ENCODE measurements around the gene SLC12A3. TPM values are rescaled to one million over a fixed set of nuclear protein-coding genes. Genes with fewer than 3 reads are reported as not detected.

SLC12A3 gene
- total and polyA plus RNA-seq, 2 of the 8 experiments (the other 6 are each of a cell fraction or from before 2014, with no cell fraction given) = not detected

DNA sequence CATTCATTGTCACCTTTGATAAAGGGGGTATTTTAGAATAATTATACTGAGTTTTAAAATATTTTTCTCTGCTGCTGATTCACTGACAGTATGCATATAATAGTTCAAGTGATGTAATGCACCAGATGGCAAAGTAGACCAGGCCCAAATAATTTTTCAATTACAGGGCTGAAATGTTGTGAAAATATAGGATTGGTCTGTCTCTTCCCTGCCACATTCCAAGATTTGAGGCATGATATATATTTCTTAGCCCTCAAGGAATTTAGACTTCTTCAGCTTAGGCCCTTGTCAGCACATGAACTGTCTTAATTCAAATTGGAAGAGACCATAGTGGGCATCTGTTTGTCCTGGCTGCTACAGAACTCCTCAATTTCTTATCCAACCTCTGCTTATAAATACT, 39.2 kb upstream of the SLC12A3 start:
- no peak overlapping the region for H3K9ac ChIP-seq (replicated peaks in 1 of 4; ENCODE audit: extremely low read depth in 1 of 4, low read depth in 3 of 4, low read length in 3 of 4)
- peaks cover 3 to 41% (median 15%) of the 10 kb centered on the region in 4 experiments for H3K36me3 ChIP-seq (ENCODE audit: control insufficient read depth in 2 of 4, insufficient read depth in 4 of 4, low read length in 3 of 4)
- no peak overlapping the region for H2BK120ac ChIP-seq (replicated peaks; ENCODE audit: low read depth, low read length)
- peaks cover 3 to 5% of the 10 kb centered on the region in 2 experiments for H4K20me1 ChIP-seq (replicated peaks in 1 of 2; ENCODE audit: control insufficient read depth in 1 of 2, insufficient read depth in 2 of 2, low read length in 2 of 2)
- FAIRE-seq = no peak
- POLR2A ChIA-PET (ENCODE audit: partially characterized antibody) = no interaction called here
- H3K9me3 ChIP-seq (ENCODE audit: insufficient read depth in 2 of 2, low read depth in 1 of 2, low read length in 1 of 2) = no peaks in the 10 kb centered on the region
- H3K23me2 ChIP-seq (ENCODE audit: low read depth, low read length) = no peaks in the 10 kb centered on the region
- no peak overlapping the region for H2BK5ac ChIP-seq (ENCODE audit: low read depth, low read length)
- no peaks in the 10 kb centered on the region for H3K79me2 ChIP-seq (ENCODE audit: control insufficient read depth in 1 of 2, insufficient read depth in 2 of 2, low read length in 2 of 2)
- no peak overlapping the region for H3K23ac ChIP-seq (ENCODE audit: insufficient read length)
- no peak overlapping the region for H4K5ac ChIP-seq (ENCODE audit: insufficient read length, low read depth, low read length)
- H3K27me3 ChIP-seq (replicated peaks in 1 of 4; ENCODE audit: control insufficient read depth in 3 of 4, extremely low read depth in 1 of 4, insufficient read depth in 3 of 4, low read length in 3 of 4) = no peaks in the 10 kb centered on the region
- H3K4ac ChIP-seq (replicated peaks; ENCODE audit: insufficient read length, low read depth, low read length) = no peak overlapping the region
- CTCF ChIA-PET (ENCODE audit: partially characterized antibody) = interaction anchor here (1.1 to 1.2 kb wide), 3 partner anchors 23 to 43 kb away, joined by 3 to 4 read pairs (median 3); no protein-coding TSS in a partner anchor
- no peaks in the 10 kb centered on the region for H3K79me1 ChIP-seq (ENCODE audit: low read depth, low read length)
- no peak for TF ChIP-seq FOSL1 (IDR thresholded peaks at IDR 0.05; ENCODE audit: insufficient read depth, low read depth, low read length)
- TF ChIP-seq RNF2 (IDR thresholded peaks at IDR 0.05; ENCODE audit: borderline replicate concordance, low read depth, low read length, missing control alignments, poor library complexity, severe bottlenecking) = no peak
- TF ChIP-seq JUN (IDR thresholded peaks at IDR 0.05; ENCODE audit: low read depth, low read length) = no peak
- no peak for TF ChIP-seq PHF8 (conservative IDR thresholded peaks at IDR 0.05; ENCODE audit: low read depth, low read length)
- no peak for TF ChIP-seq EZH2 (IDR thresholded peaks at IDR 0.05; ENCODE audit: low read depth, low read length, severe bottlenecking)
- no peak for TF ChIP-seq BACH1 (IDR thresholded peaks at IDR 0.05; ENCODE audit: low read length)
- no peak overlapping the region for H3K4me2 ChIP-seq (ENCODE audit: insufficient read depth in 1 of 2, low read depth in 2 of 2, low read length in 2 of 2)
- no peak overlapping the region for H3K27ac ChIP-seq (ENCODE audit: low read depth, low read length)
- no peak overlapping the region for H3K56ac ChIP-seq (replicated peaks; ENCODE audit: insufficient read length, low read depth, low read length)
- H3K4me1 ChIP-seq (replicated peaks in 1 of 4; ENCODE audit: control insufficient read depth in 3 of 4, insufficient read depth in 4 of 4, low read length in 3 of 4) = peaks cover 0 to 3% (median 1%) of the 10 kb centered on the region in 4 experiments; a peak in 1 of 7 replicates
- no peak overlapping the region for H4K91ac ChIP-seq (replicated peaks; ENCODE audit: insufficient read length, low read length)
- H2AK5ac ChIP-seq (ENCODE audit: low read depth, low read length) = no peak overlapping the region
- no peak for DNase-seq (ENCODE audit: low read depth in 1 of 2, low spot score in 2 of 2)
- no peak overlapping the region for H2BK15ac ChIP-seq (ENCODE audit: low read length)
- no peak overlapping the region for H2BK20ac ChIP-seq (ENCODE audit: low read length)
- H3K4me3 ChIP-seq (ENCODE audit: extremely low read depth in 1 of 4, insufficient read depth in 2 of 4, low read depth in 3 of 4, low read length in 4 of 4) = no peak overlapping the region
- H2AFZ ChIP-seq (ENCODE audit: low read length) = no peak overlapping the region
- no peak overlapping the region for H3K14ac ChIP-seq (ENCODE audit: insufficient read length)
- no peak overlapping the region for H4K8ac ChIP-seq (ENCODE audit: extremely low read depth, insufficient read depth, low read length)
- H2BK12ac ChIP-seq (ENCODE audit: low read depth, low read length) = no peak overlapping the region
- no peak overlapping the region for H3K18ac ChIP-seq (ENCODE audit: extremely low read depth, low read length)

Data from H1 (cell line).